Heart right ventricle (tissue), 16 donors: ENCODE results near the gene LPCAT3. TPM values are rescaled to one million over a fixed set of nuclear protein-coding genes. Genes with fewer than 3 reads are reported as not detected.

Experiments used
- ATAC-seq, 8 donors: fragments of 200-7000 bp; cut with Tn5 transposase; one replicate each; pipeline ENCODE4 v1.9.1; 2020; ENCODE audit warnings: mild to moderate bottlenecking in 8 of 8, moderate library complexity in 8 of 8, moderate number of reproducible peaks in 1 of 8
- DNase-seq, 2 donors: peaks; one replicate each; pipeline ENCODE4 v3.0.0-alpha.2; 2020
- H3K27ac ChIP-seq, 10 donors: fragments of 200-600 bp; sonication (generic) in 2 of 10; one replicate each; pipeline versions ENCODE4 v1.5.0 to v1.8.0; 2020 to 2022; ENCODE audit warnings: mild to moderate bottlenecking in 3 of 10
- H3K27me3 ChIP-seq, 7 donors: fragments of 200-600 bp; one replicate each; pipeline ENCODE4 v1.8.0; 2021 to 2022; ENCODE audit warnings: mild to moderate bottlenecking in 2 of 7
- H3K36me3 ChIP-seq, 9 donors: fragments of 200-600 bp; sonication (generic) in 1 of 9; one replicate each; pipeline versions ENCODE4 v1.5.0 to v1.8.0; 2020 to 2022; ENCODE audit warnings: mild to moderate bottlenecking in 2 of 9
- H3K4me1 ChIP-seq, 9 donors: fragments of 200-600 bp; sonication (generic) in 1 of 9; one replicate each; pipeline versions ENCODE4 v1.5.0 to v1.8.0; 2020 to 2022; ENCODE audit warnings: mild to moderate bottlenecking in 4 of 9
- H3K4me3 ChIP-seq, 10 donors: fragments of 200-600 bp; sonication (generic) in 2 of 10; one replicate each; pipeline versions ENCODE4 v1.5.0 to v1.8.0; 2020 to 2022; ENCODE audit warnings: mild to moderate bottlenecking in 7 of 10, moderate library complexity in 2 of 10
- H3K9me3 ChIP-seq, 11 donors: fragments of 200-600 bp in 10 of 11; sonication (generic) in 2 of 11; one replicate each; pipeline versions ENCODE4 v1.5.0 to v1.8.0; 2013 to 2022; ENCODE audit warnings: mild to moderate bottlenecking in 2 of 11, control low read depth in 1 of 11, moderate library complexity in 1 of 11
- WGBS, 2 donors: extraction: QIAGEN DNeasy Blood & Tissue Kit; methylation state at CpG; one replicate each; pipeline ENCODE4 v1.1.7; 2013; ENCODE audit warnings: inconsistent platforms in 1 of 2; 5-methylcytosine and 5-hydroxymethylcytosine counted together
- intact Hi-C, 10 donors: fragments of 100-400 bp; cut with DNase I; formaldehyde crosslinking; loops; one replicate each; pipeline versions ENCODE4 v1.11.1 to v1.14.2; 2022
- polyA plus RNA-seq, 2 donors: library from polyadenylated mRNA; stranded (reverse); fragments of 200-250 nt; gene quantifications; one replicate each; pipeline ENCODE4 v1.2.3, GENCODE V29; 2013
- total RNA-seq, 10 donors: library from RNA; stranded (reverse); fragmentation: NEBNext Ultra II Directional in 3 of 10; extraction: Animal tissue kit (Norgen Biotek cat#: 25700) in 3 of 10; gene quantifications; one replicate each; pipeline versions ENCODE4 v1.2.1 to v1.2.4, GENCODE V29; 2021 to 2023
- TF ChIP-seq, protein P1 (sequence below), 9 donors: fragments of 200-600 bp; sonication (generic) in 2 of 9; IDR thresholded peaks; one replicate each; pipeline versions ENCODE4 v1.5.0 to v1.8.0; 2021 to 2022; ENCODE audit warnings: antibody characterized with exemption in 9 of 9, mild to moderate bottlenecking in 5 of 9, moderate library complexity in 1 of 9
- donor health status: Arrhythmogenic right ventricular cardiomyopathy.
- donor health status: ischemic (EF 13 %, LVEDD 7.1; RV severe dilation, severe dysfunction).
- donor health status: healthy with polysubstance abuse.
- donor health status: DM: no; HTN: yes; CAD: no.
- donor health status: DM: no; HTN: no; CAD: no.
- donor health status: ischemic (EF 25% LVEDD 6.9; RV normal size, moderate dysfunction).
- donor health status: ischemic (EF 25% LVEDD 5.7; RV mildly dilated, moderate dysfunction).
- donor health status: healthy.
- donor health status: DM: yes; HTN: yes; CAD: no.
- donor health status: Ischemic cardiomyopathy.
- donor health status: ischemic (EF 35%, LVEDD 5.7; RV mildly dilated, moderate dysfunction).
- donor health status: nonischemic (EF 11% LVEDD 7.7; RV severe dilation, severe dysfunction).
- donor health status: DM: yes; HTN: yes; CAD: no.
- donor health status: PGD.
- donor health status: ischemic (EF 29% LVEDD 5.4; RV normal size, mild dysfunction).
- donor health status: nonischemic (EF 23%, LVEDD 6.1; RV moderate dilation, normal function).

LPCAT3 gene
- total and polyA plus RNA-seq, 12 donors, result 19.9 to 65.8 (median 35.5) TPM

DNA sequence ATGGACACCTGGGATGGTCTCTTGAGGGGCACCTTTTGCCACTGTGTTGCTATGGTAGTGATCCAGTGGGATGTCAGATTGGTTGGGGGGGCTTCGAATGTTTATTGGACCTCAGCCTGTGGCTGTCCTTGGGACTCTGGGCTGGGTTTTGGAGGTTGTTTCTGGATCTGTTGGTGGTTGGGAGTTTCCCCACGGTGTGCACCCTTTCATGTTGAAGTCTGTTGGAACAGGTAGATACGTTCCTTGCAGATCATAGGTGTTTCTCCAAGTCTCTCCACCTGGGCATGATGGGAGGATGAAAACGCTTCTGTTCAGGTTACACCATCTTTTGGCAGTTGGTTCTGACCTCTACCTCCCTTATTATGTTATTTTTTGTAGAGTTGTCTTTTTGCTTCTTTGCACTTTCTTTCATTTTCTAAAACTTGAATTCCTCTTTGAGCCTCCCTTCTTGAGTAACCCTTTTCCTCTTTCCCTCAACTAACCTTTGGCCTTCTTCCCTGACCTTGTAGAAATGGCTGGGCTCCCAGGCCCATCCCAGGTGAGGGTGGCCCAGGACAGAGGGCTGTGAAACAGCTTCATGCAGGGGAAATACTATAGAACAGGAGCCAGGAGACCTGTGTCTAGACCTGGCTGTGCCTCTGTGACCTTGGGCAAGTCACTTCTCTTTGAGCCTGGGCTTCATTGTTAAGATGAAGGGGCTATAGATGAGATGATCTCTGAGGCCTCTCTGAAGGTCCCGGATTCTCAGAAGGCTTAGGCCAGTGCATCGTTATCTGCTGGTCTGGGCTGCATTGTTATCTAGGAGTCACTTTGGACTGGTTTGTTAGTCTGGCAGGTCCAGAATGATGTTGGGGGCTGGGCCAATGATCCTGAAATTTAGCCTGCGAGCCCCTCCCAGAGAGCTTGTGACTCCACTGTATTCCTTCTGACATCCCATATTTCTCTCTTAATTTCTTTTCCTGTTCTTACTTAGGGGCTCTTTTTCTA is 88.5 kb downstream of the LPCAT3 start:
- peaks cover 0 to 5% (median 0%) of the 10 kb centered on the region in 7 donors for H3K27me3 ChIP-seq
- intact Hi-C loops, result loop anchor here in 1 of 10 donors (5.0 kb wide), 1 partner anchor 57 kb away; the partner anchor contains the start of gene SPSB2
- ATAC-seq (no peak), DNase-seq (no peak)
- 40 to 53% methylated on average over 7 of the region's 7 CpGs for WGBS, 2 donors
- H3K9me3 ChIP-seq, result no peaks in the 10 kb centered on the region
- peaks cover 0 to 31% (median 4%) of the 10 kb centered on the region in 9 donors for H3K36me3 ChIP-seq
- peak overlapping the region; percentile 69 to 97 (median 88) for H3K4me3 ChIP-seq
- peaks cover 33 to 87% (median 80%) of the 10 kb centered on the region in 9 donors for H3K4me1 ChIP-seq
- peak overlapping the region in 9 of 10 donors; percentile 91 to 98 (median 97) for H3K27ac ChIP-seq
- TF ChIP-seq, protein P1, sequence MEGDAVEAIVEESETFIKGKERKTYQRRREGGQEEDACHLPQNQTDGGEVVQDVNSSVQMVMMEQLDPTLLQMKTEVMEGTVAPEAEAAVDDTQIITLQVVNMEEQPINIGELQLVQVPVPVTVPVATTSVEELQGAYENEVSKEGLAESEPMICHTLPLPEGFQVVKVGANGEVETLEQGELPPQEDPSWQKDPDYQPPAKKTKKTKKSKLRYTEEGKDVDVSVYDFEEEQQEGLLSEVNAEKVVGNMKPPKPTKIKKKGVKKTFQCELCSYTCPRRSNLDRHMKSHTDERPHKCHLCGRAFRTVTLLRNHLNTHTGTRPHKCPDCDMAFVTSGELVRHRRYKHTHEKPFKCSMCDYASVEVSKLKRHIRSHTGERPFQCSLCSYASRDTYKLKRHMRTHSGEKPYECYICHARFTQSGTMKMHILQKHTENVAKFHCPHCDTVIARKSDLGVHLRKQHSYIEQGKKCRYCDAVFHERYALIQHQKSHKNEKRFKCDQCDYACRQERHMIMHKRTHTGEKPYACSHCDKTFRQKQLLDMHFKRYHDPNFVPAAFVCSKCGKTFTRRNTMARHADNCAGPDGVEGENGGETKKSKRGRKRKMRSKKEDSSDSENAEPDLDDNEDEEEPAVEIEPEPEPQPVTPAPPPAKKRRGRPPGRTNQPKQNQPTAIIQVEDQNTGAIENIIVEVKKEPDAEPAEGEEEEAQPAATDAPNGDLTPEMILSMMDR (IDR thresholded peaks at IDR 0.05), result no peak

DNA sequence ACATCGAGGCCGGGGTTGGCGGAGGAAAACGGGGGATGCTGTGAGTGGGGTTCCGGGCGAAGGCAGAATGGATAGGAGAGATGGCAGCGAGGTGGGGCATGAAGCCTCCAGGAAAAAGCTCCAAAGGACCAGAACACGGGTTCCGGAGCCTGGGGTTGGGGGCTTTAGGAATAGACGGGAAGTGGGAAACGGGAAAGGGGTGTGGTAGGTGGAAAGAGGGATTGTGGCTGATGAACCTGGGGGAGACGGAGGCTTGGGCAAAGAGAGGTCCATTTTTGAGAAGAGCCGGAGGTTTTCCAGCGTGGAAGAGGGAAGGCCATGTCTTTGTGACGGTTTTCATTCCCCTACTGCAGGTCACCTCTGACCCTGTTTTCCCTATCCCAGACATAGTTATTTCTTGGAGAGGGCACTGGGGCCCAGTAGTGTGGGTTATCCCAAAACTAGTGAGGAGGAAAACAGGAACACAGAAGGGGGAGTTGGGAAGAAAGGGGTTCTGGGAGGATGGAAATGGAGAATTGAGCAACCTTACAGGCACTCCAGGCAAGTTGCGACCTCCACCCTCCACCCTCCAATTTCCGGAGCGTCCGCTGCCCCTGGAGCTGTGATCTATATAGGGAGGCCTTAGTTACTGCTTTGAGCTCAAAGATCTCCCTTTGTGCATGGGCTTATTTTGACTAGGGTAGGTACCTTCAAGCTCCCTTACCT is 89.4 kb downstream of the LPCAT3 start:
- Histone ChIP-seq H3K4me1 (peaks cover 32 to 87% (median 79%) of the 10 kb centered on the region in 9 donors), H3K9me3 (no peaks in the 10 kb centered on the region), H3K27ac (peak overlapping the region; percentile 74 to 98 (median 96)), H3K27me3 (peaks cover 0 to 5% (median 0%) of the 10 kb centered on the region in 7 donors), H3K36me3 (peaks cover 0 to 22% (median 0%) of the 10 kb centered on the region in 9 donors), H3K4me3 (peak overlapping the region; percentile 69 to 97 (median 88))
- ATAC-seq (no peak), DNase-seq (no peak)
- TF ChIP-seq, protein P1 (IDR thresholded peaks at IDR 0.05), result no peak
- intact Hi-C loops, result loop anchor here in 1 of 10 donors (5.0 kb wide), 1 partner anchor 57 kb away; the partner anchor contains the start of gene SPSB2
- WGBS, 2 donors, result 3% methylated on average over 19 of the region's 19 CpGs

DNA sequence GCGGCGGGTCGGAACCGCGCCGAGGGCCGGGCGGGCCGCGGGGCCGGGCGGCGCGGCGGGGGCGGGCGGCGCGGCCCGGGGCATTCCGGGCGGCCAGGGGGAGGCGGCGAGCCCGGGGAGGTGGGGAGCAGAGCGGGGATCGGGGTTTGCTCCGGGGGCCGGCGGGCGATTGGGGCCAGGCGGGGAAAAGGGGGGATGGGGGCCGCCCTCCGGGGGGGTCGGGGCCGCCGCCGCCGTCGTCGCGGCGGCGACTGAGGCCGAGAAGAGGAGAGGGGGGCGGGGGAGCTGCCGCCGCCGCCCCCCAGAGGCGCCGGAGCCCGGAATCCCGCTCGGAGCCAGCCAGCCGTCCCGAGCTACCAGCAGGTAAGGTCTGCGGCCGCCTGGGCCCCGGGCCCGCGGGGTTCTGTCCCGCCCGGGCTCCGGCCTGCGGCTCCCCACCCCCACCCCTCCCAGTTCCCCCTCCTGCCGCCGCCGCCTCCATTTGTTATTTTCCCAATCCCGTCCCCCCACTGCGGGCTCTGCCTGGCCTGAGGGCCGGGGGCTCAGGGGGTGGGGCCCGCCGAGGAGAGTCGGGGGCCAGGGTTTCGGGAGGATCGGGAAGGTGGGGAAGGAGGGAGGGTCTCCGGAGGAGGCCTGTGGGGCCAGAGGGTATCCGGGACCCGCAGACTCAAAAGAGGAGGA is 90.1 kb downstream of the LPCAT3 start:
- ATAC-seq (no peak), DNase-seq (no peak)
- H3K27ac ChIP-seq, result peak overlapping the region; percentile 74 to 98 (median 96)
- TF ChIP-seq, protein P1 (IDR thresholded peaks at IDR 0.05), result no peak
- intact Hi-C loops, result loop anchor here in 1 of 10 donors (5.0 kb wide), 1 partner anchor 56 kb away; the partner anchor contains the start of gene SPSB2
- H3K4me3 ChIP-seq, result peak overlapping the region; percentile 69 to 97 (median 88)
- peaks cover 0 to 15% (median 0%) of the 10 kb centered on the region in 9 donors for H3K36me3 ChIP-seq
- H3K27me3 ChIP-seq, result peaks cover 0 to 5% (median 0%) of the 10 kb centered on the region in 7 donors
- peaks cover 28 to 83% (median 72%) of the 10 kb centered on the region in 9 donors for H3K4me1 ChIP-seq
- 1% methylated on average over 34 to 76 of the region's 79 CpGs for WGBS, 2 donors
- no peaks in the 10 kb centered on the region for H3K9me3 ChIP-seq
